Fibroblast of skin of back (primary cell): ENCODE results near the gene ZNF3. TPM values are rescaled to one million over a fixed set of nuclear protein-coding genes. Genes with fewer than 3 reads are reported as not detected.
"Not testable (repeated sequence)": the region's sequence is repeated elsewhere in the genome, so short reads cannot be mapped to it uniquely, and the experiment has no call there.

Source experiments
- DNase-seq: peaks from one replicate; pipeline ENCODE4 v3.0.0-alpha.2; 2013
- polyA plus RNA-seq, 2 experiments: library from polyadenylated mRNA; unstranded; fragments of 120-200 nt; gene quantifications; one replicate each; pipeline ENCODE4 v1.2.1, GENCODE V29; 2013; ENCODE audit not compliant: insufficient read length in 2 of 2

Gene ZNF3
- 15.8 TPM for polyA plus RNA-seq (2013, experiment 1 of 2; ENCODE audit: insufficient read length)
- polyA plus RNA-seq (2013, experiment 2 of 2; ENCODE audit: insufficient read length) = 14.7 TPM

DNA sequence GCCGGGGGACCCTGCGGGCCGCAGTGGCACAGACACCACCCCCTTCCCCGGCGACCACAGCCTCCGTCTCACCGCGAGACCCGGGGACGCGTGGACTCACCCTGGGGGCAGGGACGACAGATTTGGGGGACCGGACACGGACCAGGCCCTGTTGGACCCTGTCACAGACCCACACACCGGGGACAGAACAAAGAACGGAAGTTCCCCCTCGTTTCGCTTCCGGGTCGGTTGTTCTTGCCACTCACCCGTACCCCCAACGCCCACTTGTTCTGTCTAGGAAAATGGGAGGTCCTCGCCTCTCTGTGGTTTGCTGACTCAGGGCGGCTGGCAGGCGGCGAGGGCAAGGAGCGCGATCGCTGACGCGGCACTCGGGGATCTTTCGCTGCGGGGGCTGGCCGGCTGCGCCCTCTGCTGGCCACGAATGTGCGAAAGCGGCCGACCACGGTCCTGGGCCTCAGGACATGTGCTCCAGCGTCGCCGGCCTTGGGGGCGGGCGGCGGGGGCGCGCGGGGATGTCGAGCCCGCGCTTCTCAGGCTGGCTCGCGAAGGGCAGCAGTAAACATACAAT, at the start of gene ZNF3:
Gene ZNF3, minus strand, starts transcription at position 189 of the 568 bp plus-strand sequence. CDS start 4,366 bp downstream, outside the sequence.
- peak; percentile 99 for DNase-seq

DNA sequence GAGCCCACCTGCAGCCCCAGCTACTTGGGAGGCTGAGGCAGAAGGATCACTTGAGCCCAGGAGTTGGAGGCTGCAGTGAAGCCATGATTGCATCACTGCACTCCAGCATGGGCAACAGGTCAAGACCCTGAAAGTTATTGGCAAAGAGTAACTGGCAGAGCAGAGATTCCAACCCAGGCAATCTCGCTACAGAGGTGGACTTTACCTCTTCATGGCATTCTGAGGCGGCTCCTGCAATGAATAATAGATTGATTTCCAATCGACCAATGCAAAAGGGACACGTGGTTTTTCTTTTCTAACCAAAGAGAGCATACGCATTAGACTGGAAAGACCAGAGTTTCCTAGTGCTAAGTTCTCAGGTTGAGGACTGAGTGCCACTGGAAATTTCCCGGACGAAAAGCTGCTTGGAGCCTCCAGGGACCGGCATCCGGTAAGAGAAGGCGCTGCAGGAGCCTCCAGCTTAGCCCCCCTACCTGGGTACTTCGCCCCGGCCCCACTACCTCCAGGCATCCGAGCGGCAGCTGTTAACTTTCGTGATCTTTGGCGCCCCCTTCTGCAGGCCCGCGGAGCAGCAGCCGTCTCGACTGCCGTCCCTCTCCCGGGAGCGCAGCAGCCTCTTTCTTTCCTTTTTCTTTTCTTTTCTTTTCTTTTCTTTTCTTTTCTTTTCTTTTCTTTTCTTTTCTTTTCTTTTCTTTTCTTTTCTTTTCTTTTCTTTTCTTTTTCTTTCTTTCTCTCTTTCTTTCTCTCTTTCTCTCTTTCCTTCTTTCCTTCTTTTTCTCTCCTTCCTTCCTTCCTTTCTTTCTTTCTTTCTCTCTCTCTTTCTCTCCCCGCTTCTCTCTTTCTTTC, 49.3 kb upstream of the ZNF3 start:
- peak; percentile 48 for DNase-seq

DNA sequence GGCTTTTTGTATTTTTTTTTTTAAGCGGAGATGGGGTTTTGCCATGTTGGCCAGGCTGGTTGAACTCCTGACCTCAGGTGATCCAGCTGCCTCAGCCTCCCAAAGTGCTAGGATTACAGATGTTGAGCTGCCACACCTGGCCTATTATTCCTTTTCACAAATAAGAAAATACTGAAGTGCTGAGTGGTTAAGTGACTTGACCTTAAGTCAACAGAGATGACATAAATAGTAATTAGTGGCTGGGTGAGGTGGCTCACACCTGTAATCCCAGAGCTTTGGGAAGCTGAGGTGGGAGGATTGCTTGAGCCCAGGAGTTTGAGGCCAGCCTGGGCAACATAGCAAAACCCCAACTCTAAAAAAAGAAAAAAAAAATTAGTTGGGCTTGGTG, 48.7 kb upstream of the ZNF3 start:
- not testable (repeated sequence) for DNase-seq

DNA sequence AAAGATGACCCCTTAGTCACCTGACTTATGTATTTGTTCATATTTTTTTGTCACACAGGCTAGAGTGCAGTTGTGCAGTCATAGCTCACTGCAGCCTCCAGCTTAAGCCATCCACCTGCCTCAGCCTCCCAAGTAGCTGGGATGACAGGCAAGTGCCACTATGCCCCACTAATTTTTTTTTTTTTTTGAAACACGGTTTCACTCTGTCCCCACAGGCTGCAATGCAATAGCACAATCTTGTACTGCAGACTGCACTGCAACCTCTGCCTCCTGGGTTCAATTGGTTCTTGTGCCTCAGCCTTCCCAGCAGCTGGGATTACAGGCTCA, 47.1 kb upstream of the ZNF3 start:
- no peak for DNase-seq

DNA sequence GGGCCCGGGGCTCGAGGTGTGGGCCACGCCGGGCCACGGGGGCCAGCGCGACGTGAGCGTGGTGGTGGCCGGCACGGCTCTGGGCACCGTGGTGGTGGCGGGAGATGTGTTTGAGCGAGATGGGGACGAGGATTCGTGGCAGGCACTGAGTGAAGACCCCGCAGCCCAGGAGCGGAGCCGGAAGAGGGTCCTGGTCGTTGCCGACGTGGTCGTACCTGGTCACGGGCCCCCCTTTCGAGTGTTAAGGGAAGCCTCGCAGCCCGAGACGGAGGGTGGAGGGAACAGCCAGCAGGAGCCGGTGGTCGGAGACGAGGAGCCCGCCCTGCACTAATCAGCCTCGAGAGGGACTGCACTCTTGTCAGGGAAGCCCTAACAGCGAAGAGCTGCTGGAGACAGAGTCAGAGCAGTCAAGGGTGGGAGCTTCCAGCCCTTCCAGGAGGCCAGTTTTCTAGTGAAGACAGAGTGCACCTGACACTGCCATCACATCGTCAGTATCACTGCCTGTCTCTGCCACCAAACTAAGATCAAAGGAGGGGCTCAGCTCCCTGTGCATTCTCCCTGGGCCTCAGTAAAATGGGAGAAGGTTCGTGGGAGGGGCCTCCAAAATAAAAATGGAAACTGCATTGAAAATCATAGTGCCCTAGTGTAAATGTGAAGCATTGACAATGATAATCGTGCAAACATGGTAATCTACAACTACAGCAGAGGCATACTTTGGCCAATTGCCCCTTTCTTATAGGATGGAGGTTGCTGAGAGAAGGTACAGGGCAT, 46.5 kb upstream of the ZNF3 start:
- DNase-seq = no peak

DNA sequence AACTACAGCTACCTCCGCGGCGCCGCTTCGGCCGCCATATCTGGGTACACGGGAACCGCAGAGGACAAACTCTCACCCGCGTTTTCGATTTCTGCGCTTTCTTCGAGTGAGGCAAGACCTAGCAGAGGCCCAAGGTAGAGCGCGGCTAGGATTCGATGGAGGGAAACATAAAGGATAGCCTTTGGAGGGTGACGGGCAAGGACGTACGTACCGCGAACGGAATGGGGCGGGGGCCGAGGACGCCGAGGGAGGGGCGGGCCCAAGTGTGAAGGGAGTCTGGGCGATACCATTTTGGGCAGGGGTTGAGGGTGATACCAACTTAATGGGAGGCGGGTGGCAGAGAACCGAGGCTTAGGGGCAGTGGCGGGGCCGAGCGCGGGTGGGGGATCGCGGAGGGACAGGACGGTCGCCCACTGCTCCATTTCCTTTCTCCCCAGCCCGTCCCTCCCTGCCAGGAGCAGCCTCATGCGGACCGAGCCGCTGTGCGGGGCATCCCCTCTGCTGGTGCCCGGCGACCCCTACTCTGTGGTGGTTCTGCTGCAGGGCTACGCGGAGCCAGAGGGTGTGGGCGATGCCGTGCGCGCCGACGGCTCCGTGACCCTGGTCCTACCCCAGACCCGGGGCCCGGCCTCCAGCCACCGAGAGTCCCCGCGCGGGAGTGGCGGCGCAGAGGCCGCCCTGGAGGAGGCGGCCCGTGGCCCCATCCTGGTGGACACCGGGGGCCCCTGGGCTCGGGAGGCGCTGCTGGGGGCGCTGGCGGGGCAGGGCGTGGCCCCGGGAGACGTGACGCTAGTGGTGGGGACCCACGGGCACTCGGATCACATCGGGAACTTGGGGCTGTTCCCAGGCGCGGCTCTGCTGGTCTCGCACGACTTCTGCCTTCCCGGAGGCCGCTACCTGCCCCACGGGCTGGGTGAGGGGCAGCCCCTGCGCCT, 45.7 kb upstream of the ZNF3 start, which contains the start of gene MBLAC1:
Gene MBLAC1, plus strand, starts transcription at position 37 of the 935 bp plus-strand sequence. Its CDS starts 429 bp downstream, at position 466.
- DNase-seq = peak; percentile 92

DNA sequence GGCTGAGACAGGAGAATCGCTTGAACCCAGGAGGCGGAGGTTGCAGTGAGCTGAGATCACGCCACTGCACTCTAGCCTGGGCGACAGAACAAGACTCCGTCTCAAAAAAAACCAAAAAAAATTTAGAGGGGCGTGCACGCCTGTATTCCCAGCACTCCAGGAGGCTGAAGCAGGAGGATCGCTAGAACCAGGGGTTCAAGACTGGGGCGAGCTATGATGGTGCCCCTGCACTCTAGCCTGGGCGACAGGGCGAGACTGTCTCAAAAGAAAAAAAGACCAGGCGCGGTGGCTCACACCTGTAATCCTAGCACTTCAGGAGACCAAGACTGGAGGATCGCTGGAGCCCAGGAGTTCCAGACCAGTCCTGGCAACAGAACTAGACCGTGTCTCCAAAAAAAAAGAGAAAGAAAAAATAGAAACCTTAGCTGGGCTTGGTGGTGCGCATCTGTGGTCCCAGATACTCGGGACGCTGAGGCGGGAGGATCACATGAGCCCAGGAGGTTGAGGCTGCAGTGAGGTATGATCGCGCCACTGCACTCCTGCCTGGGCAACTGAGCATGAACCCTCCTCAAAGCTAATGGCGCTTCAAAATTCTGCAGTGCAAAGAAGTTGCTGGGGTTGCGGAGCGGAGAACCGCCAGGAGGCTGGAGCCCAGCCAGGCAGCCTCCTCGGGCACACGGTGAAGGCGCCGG, 44.9 kb upstream of the ZNF3 start:
- DNase-seq = no peak

DNA sequence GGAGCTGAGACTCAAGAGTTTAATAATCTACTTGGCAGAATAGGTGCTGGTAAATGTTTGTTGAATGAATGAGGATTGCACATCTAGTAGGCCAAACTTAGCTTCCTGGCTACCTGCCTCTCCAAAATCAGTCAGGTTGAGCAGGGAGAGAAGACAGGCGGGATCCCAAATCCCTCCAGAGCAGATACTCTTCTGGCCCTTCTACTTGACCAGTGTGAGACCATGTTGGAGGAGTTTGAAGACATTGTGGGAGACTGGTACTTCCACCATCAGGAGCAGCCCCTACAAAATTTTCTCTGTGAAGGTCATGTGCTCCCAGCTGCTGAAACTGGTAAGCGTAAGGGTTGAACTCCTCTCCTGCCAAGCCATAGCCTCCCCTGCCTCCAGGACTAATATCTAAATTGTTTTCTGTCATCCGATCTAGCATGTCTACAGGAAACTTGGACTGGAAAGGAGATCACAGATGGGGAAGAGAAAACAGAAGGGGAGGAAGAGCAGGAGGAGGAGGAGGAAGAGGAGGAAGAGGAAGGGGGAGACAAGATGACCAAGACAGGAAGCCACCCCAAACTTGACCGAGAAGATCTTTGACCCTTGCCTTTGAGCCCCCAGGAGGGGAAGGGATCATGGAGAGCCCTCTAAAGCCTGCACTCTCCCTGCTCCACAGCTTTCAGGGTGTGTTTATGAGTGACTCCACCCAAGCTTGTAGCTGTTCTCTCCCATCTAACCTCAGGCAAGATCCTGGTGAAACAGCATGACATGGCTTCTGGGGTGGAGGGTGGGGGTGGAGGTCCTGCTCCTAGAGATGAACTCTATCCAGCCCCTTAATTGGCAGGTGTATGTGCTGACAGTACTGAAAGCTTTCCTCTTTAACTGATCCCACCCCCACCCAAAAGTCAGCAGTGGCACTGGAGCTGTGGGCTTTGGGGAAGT, 43.0 kb upstream of the ZNF3 start:
- DNase-seq = no peak

DNA sequence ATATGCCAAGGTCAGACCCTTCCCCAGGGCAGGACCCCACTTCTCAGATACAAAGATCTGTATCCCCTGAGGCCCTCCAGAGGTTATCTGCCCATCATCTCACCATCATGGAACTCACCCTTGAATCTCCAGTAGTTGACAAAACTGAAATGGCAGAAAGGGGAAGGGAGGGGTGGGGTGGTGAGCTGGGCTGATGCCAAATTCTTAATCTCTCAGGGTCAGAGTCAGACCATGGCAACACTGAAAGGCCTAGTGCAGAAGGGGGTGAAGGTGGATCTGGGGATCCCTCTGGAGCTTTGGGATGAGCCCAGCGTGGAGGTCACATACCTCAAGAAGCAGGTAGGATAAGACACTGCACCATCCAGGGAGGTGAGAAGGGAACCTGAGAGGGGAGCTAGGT, 41.0 kb upstream of the ZNF3 start:
- DNase-seq = no peak

DNA sequence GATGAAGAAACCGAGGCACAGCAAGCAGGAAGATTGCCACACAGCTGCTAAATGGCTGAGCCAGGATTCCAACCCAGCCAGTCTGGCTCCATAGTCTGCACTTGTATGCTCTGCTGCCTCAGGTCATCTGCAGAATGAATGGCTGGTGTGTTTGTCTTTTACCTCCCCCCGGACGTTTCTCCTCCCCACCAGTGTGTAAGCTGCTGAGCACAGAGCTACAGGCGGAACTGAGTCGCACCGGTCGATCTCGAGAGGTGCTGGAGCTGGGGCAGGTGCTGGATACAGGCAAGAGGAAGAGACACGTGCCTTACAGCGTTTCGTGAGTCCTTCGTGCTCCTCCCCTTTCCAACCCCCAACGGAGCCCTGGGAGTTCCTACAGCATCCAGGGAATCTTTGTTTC, 40.5 kb upstream of the ZNF3 start:
- DNase-seq = no peak

DNA sequence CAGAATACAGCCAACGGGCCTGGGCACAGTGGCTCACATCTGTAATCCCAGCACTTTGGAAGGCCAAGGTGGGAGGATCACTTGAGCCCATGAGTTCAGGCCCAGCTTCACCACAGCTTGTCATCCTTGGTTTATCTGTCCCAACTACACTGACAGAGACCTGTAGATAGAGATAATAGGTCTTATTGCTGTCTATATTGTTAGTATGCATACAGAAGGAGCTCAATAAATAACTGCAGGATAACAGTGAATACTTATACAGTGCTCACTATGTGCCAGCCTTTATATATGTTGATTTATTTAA, 39.2 kb upstream of the ZNF3 start:
- DNase-seq = no peak

DNA sequence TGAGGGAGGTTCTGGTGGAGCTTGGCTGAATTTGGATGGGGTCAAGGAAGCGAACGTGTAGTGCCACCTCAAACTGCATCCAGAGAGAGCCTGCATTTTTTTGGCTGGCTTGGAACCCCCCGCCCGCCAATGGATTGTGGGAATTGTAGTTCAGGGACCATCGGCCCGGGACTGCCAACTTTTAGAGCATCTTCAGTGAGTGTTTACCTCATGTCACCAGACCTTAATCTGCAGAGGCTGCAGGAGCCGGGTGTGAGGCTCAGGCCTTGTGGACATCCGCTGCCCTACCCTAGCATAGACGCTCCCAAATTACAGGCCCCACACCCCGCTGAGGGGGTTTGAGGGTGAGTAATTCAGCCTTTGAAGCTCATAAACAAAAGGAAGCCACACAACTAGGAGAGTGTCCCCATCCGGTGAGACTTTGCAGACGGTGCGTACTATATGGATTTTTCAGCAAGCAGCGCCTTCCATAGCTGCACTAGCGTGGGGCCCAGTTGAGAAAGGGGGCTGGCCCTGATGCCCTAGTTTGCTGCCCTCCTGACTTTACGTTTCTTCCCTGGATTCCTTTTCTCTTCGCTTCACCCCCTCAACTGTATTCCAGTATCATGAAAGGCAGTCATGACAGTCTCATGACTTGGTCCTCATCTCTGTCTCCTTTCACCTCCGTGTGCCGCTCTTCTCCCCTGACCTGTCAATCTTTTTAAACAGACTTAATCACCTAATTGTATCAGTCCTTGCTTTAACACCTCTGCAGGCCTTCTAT, 38.6 kb upstream of the ZNF3 start:
- peak; percentile 71 for DNase-seq

DNA sequence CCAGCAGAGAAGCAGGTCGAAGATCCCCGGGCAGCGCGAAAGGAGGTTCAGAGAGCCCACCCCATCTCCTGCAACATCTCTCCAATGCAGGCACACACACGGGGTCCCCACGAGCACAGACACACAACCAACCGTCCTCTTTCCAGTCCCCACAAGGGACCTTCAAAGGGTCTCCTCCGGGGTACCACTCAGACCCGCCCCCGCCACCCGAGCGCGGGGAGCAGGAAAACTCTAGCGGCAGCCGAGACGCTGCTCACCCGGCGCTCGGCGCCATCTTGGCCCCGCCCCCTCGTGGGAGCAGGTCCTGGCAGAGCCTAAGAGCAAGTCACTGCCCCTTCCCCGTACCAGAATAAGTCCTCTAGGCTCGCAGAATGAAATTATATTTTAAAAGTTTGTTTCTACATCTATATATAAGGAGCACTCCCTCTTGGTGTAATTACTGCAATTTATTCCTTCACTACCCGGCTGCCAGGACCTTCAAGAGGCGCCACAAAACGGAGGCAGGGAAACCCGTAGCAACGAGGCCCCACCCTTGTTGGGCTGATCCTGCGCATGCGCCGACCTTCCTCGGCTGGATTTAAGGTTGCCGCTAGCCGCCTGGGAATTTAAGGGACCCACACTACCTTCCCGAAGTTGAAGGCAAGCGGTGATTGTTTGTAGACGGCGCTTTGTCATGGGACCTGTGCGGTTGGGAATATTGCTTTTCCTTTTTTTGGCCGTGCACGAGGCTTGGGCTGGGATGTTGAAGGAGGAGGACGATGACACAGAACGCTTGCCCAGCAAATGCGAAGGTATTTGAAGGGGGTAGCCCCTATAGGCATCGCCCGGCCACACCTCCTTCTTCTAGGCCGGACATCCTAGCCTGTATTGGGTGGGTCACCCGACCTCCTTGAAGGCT, 37.8 kb upstream of the ZNF3 start, which contains the start of the genes CNPY4 and TAF6:
Gene CNPY4, plus strand, starts transcription at position 563 of the 898 bp plus-strand sequence. Its CDS starts 111 bp downstream, at position 674.
Gene TAF6, minus strand, starts transcription at position 287 of the 898 bp plus-strand sequence. CDS start 5,149 bp downstream, outside the sequence.
- peak; percentile 93 for DNase-seq

DNA sequence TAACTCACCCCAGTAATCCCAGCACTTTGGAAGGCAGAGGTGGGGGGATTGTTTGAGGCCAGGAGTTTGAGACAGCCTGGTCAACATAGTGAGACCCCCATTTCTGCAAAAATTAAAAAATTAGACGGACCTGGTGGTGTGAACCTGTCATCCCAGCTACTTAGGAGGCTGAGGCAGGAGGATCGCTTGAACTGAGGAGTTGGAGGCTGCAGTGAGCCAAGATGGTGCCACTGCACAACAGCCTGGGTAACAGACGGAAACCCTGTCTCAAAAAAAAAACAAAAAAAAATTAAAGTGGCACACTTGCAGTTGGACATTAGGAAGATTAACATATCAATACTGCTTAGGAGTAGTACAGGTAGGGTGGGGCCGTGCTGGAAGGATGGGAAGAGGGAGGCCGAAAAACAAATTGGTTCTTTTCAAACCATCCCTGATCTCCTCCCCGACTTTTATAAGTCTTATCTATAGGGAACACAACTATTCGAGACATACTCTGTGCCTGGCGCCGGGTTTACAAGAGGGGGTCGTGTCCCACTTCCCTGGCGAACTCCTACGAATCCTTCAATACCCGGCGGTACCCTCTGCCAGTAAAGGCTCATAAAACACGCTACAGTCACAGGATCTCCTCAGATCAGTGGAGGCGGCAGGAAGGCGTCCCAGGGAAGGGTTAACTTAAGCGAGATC, 37.0 kb upstream of the ZNF3 start:
- DNase-seq = no peak

DNA sequence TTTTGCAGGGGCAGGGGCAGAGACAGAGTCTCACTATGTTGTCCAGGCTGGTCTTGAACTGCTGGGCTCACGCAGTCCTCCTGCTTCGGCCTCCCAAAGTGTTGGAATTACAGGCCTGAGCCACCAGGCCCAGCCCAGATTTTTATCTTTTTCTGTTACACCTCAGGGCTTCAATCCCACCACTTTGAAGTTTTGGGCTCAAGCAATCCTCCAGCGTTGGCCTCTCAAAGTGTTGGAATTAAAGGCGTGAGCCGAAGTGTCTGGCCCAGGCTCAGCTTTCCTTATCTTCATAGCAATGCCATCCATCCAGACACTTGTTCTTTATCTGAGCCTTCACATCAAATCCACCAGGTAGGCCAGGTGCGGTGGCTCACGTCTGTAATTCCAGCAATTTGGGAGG, 33.5 kb upstream of the ZNF3 start:
- DNase-seq = no peak

DNA sequence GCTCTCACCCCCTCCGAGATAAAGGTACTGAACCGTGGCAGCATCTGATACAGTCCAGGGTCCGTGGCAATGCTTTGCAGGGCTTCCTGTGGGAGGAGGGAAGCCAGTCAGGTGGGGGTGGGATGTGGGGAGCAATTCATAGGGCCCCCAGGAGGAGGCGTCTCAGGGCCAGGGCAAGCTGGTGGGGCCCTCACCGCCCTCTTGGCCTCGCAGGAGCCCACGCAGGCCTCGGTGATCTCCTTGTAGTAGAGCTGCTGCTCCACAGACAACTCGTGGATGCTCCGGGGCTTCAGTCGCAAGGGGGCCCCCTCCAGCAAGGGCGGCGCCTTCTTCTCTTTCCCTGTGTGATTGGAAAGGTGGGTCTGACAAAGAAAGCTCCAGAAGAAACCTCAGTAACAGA, 30.4 kb upstream of the ZNF3 start:
- DNase-seq = no peak

DNA sequence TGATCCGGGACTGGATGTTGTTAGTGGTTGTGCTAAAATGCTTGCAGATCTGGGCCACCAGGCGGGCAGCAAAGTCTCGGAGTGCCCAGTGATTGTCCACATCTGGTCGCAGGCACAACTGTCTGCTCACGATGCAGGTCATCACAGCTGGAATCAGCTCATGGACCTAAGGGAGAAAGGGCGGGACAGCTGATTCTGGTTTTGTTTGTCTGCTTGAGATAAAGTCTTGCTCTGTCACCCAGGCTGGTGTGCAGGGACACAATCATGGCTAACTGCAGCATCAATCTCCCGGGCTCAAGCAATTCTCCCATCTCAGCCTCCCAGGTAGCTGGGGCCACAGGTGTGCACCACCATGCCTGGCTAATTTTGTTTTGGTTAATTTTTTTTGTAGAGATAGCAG, 29.6 kb upstream of the ZNF3 start:
- no peak for DNase-seq
